HepG2 (cell line): Measurements from ENCODE around the gene NOP56. TPM values are rescaled to one million over a fixed set of nuclear protein-coding genes. Genes with fewer than 3 reads are reported as not detected.

Experiments
- JUND ChIP-seq: sonication (generic); formaldehyde crosslinking; IDR thresholded peaks from 2 replicates; pipeline ENCODE4 v1.8.0; 2022; ENCODE audit warnings: mild to moderate bottlenecking, missing genetic modification reagents
- ZHX2 ChIP-seq, 2 experiments: sonication (generic) in 1 of 2; formaldehyde crosslinking in 1 of 2; IDR thresholded peaks; 2 replicates each; pipeline versions ENCODE4 v1.6.1 to v1.9.0; 2014 to 2022; ENCODE audit warnings: antibody characterized with exemption in 1 of 2, borderline replicate concordance in 1 of 2, inconsistent platforms in 1 of 2, low read depth in 1 of 2, missing genetic modification reagents in 1 of 2
- polyA plus RNA-seq, 8 experiments: library from polyadenylated mRNA; depleted of rRNA in 3 of 8; stranded (reverse) in 7 of 8; unstranded in 1 of 8; fragments of >200 nt; fragmentation: Illumina TruSeq in 4 of 8; extraction: Trizol in 4 of 8; gene quantifications; 2 replicates each; pipeline versions ENCODE4 v1.2.1 to v1.2.3, GENCODE V29; 2011 to 2016; ENCODE audit warnings: low read depth in 4 of 8, missing spikeins in 1 of 8, mixed read lengths in 1 of 8; ENCODE audit not compliant: insufficient read depth in 1 of 8
- total RNA-seq, 5 experiments: library from RNA; depleted of rRNA; stranded (reverse); fragments of >200 nt; fragmentation: Illumina TruSeq; extraction: Trizol; gene quantifications; 2 replicates each; pipeline ENCODE4 v1.2.3, GENCODE V29; 2016; ENCODE audit warnings: low read depth in 1 of 5
- TF ChIP-seq, protein P1 (sequence below): sonication (generic); formaldehyde crosslinking; conservative IDR thresholded peaks from 2 replicates; pipeline ENCODE4 v1.8.0; 2022; ENCODE audit warnings: missing genetic modification reagents

NOP56 gene
- total and polyA plus RNA-seq, 2 of the 13 experiments (the other 11 are each of a cell fraction or from before 2014, with no cell fraction given), result 369 to 1,116 TPM

- TF ChIP-seq, protein P1, sequence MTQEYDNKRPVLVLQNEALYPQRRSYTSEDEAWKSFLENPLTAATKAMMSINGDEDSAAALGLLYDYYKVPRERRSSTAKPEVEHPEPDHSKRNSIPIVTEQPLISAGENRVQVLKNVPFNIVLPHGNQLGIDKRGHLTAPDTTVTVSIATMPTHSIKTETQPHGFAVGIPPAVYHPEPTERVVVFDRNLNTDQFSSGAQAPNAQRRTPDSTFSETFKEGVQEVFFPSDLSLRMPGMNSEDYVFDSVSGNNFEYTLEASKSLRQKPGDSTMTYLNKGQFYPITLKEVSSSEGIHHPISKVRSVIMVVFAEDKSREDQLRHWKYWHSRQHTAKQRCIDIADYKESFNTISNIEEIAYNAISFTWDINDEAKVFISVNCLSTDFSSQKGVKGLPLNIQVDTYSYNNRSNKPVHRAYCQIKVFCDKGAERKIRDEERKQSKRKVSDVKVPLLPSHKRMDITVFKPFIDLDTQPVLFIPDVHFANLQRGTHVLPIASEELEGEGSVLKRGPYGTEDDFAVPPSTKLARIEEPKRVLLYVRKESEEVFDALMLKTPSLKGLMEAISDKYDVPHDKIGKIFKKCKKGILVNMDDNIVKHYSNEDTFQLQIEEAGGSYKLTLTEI (CRISPR knock-in tag), result no peak
- TF ChIP-seq ZHX2 (IDR thresholded peaks at IDR 0.05; ENCODE audit: low read depth), result no peak
- no peak for TF ChIP-seq ZHX2 (CRISPR knock-in tag; IDR thresholded peaks at IDR 0.05; ENCODE audit: borderline replicate concordance)
- no peak for TF ChIP-seq JUND (CRISPR knock-in tag)
These were observed 11.0 kb downstream of the NOP56 start (continued) for GRCh38 chr20:2663364-2663886.
